OCI-LY1 (cell line): ENCODE measurements around the gene NEB.

Source experiments
- H2AFZ ChIP-seq: fragments of 200-600 bp; sonication (generic), shearing (Covaris generic); 2 replicates; pipeline ENCODE4 v1.6.0; 2014; ENCODE audit warnings: antibody characterized with exemption, mild to moderate bottlenecking, low read length
- H3F3A ChIP-seq: fragments of 200-600 bp; sonication (generic), shearing (Covaris generic); 2 replicates; pipeline ENCODE4 v1.6.0; 2014; ENCODE audit warnings: mild to moderate bottlenecking, antibody characterized with exemption, low read length, moderate library complexity; ENCODE audit not compliant: insufficient read depth
- H3K27ac ChIP-seq: fragments of 200-600 bp; sonication (generic); 2 replicates; pipeline ENCODE4 v1.5.1; 2014; ENCODE audit warnings: low read length, mixed run types, mild to moderate bottlenecking, low read depth; ENCODE audit not compliant: poor library complexity, severe bottlenecking
- H3K27me3 ChIP-seq: fragments of 200-600 bp; sonication (generic); 2 replicates; pipeline ENCODE4 v1.6.0; 2014; ENCODE audit warnings: antibody characterized with exemption, mild to moderate bottlenecking, low read length, moderate library complexity; ENCODE audit not compliant: insufficient read depth
- H3K36me3 ChIP-seq: fragments of 200-600 bp; sonication (generic); 2 replicates; pipeline ENCODE4 v1.6.1; 2014; ENCODE audit warnings: mild to moderate bottlenecking, antibody characterized with exemption, low read length, moderate library complexity, mixed read lengths; ENCODE audit not compliant: insufficient read depth
- H3K4me1 ChIP-seq: fragments of 200-600 bp; sonication (generic); 2 replicates; pipeline ENCODE4 v1.5.1; 2014; ENCODE audit warnings: mild to moderate bottlenecking, low read length, moderate library complexity; ENCODE audit not compliant: insufficient read depth, severe bottlenecking
- H3K4me2 ChIP-seq: fragments of 200-600 bp; sonication (generic), shearing (Covaris generic); 2 replicates; pipeline ENCODE4 v1.6.1; 2014; ENCODE audit warnings: low read length
- H3K4me3 ChIP-seq: fragments of 200-600 bp; sonication (generic); 2 replicates; pipeline ENCODE4 v1.5.1; 2014; ENCODE audit warnings: low read length, low read depth, mild to moderate bottlenecking, mixed read lengths; ENCODE audit not compliant: poor library complexity, severe bottlenecking
- H3K79me2 ChIP-seq: fragments of 200-600 bp; shearing (Covaris generic); 2 replicates; pipeline ENCODE4 v1.6.1; 2016; ENCODE audit warnings: mixed run types, low read length, mixed read lengths; ENCODE audit not compliant: insufficient read depth
- H3K9ac ChIP-seq: fragments of 200-600 bp; sonication (generic), shearing (Covaris generic); 2 replicates; pipeline ENCODE4 v1.6.1; 2014; ENCODE audit warnings: mild to moderate bottlenecking, low read length, mixed read lengths
- H3K9me2 ChIP-seq: fragments of 200-600 bp; sonication (generic), shearing (Covaris generic); 2 replicates; pipeline ENCODE4 v1.6.1; 2014; ENCODE audit warnings: low read depth, mild to moderate bottlenecking, low read length, mixed read lengths
- H3K9me3 ChIP-seq: fragments of 200-600 bp; shearing (Covaris generic); 2 replicates; pipeline ENCODE4 v1.6.1; 2014; ENCODE audit warnings: low read length, mixed read lengths
- H4K20me1 ChIP-seq: fragments of 200-600 bp; sonication (generic), shearing (Covaris generic); 2 replicates; pipeline ENCODE4 v1.6.0; 2016; ENCODE audit warnings: mild to moderate bottlenecking, low read length; ENCODE audit not compliant: insufficient read depth
- CTCF ChIP-seq: fragments of 200-600 bp; sonication (generic), shearing (Covaris generic); IDR thresholded peaks from 2 replicates; pipeline ENCODE4 v1.5.1; 2017; ENCODE audit warnings: mild to moderate bottlenecking, antibody characterized with exemption, low read length, moderate library complexity, mixed read lengths
- EZH2 ChIP-seq: fragments of 200-600 bp; sonication (generic), shearing (Covaris generic); IDR thresholded peaks from 2 replicates; pipeline ENCODE4 v1.8.0; 2017; ENCODE audit warnings: borderline replicate concordance, mixed run types, mild to moderate bottlenecking, antibody characterized with exemption, low read length, moderate library complexity, mixed read lengths

Gene NEB

GRCh38 chr2:151765760-151766410, 31.6 kb upstream of the NEB start:
- H4K20me1 ChIP-seq: no peaks in the 10 kb centered on the region
- H3K4me3 ChIP-seq: no peak overlapping the region
- no peaks in the 10 kb centered on the region for H3K27me3 ChIP-seq
- peak overlapping the region; percentile 11; the same call in 1 of the 2 replicates for H2AFZ ChIP-seq
- H3K4me1 ChIP-seq: peaks cover 33% of the 10 kb centered on the region
- TF ChIP-seq EZH2: no peak
- no peak for TF ChIP-seq CTCF
- no peaks in the 10 kb centered on the region for H3K36me3 ChIP-seq
- H3K27ac ChIP-seq: peak overlapping the region; percentile 81
- no peaks in the 10 kb centered on the region for H3F3A ChIP-seq
- H3K79me2 ChIP-seq: no peaks in the 10 kb centered on the region
- H3K9me3 ChIP-seq: no peaks in the 10 kb centered on the region
- H3K9ac ChIP-seq: peak overlapping the region; percentile 39; the same call in 1 of the 2 replicates
- H3K9me2 ChIP-seq: no peaks in the 10 kb centered on the region
- H3K4me2 ChIP-seq: peak overlapping the region; percentile 3; the same call in 1 of the 2 replicates

GRCh38 chr2:151762694-151763093, 28.4 kb upstream of the NEB start:
- no peak overlapping the region for H3K9ac ChIP-seq
- H3F3A ChIP-seq: no peaks in the 10 kb centered on the region
- peaks cover 24% of the 10 kb centered on the region for H3K4me1 ChIP-seq
- no peaks in the 10 kb centered on the region for H3K27me3 ChIP-seq
- no peak overlapping the region for H2AFZ ChIP-seq
- H3K79me2 ChIP-seq: no peaks in the 10 kb centered on the region
- H3K27ac ChIP-seq: no peak overlapping the region
- no peaks in the 10 kb centered on the region for H3K9me2 ChIP-seq
- no peaks in the 10 kb centered on the region for H3K36me3 ChIP-seq
- no peaks in the 10 kb centered on the region for H3K9me3 ChIP-seq
- H3K4me2 ChIP-seq: no peak overlapping the region
- no peaks in the 10 kb centered on the region for H4K20me1 ChIP-seq
- no peak for TF ChIP-seq CTCF
- no peak for TF ChIP-seq EZH2
- H3K4me3 ChIP-seq: no peak overlapping the region

- TF ChIP-seq EZH2 (no peak), CTCF (no peak)
- Histone ChIP-seq H3K4me2 (no peak overlapping the region), H3K27me3 (no peaks in the 10 kb centered on the region), H4K20me1 (no peaks in the 10 kb centered on the region), H3K4me3 (no peak overlapping the region), H3K79me2 (no peaks in the 10 kb centered on the region), H3F3A (no peaks in the 10 kb centered on the region), H3K4me1 (peaks cover 14% of the 10 kb centered on the region), H3K36me3 (no peaks in the 10 kb centered on the region), H3K27ac (no peak overlapping the region), H3K9me3 (no peaks in the 10 kb centered on the region), H3K9ac (no peak overlapping the region), H2AFZ (no peak overlapping the region), H3K9me2 (no peaks in the 10 kb centered on the region)
These were observed 27.4 kb upstream of the NEB start for GRCh38 chr2:151761687-151762086.
